Measurements from ENCODE around the gene INPP5D. TPM values are rescaled to one million over a fixed set of nuclear protein-coding genes. Genes with fewer than 3 reads are reported as not detected.

The INPP5D gene
- total RNA-seq, 1 experiment from 2014 or later, result 2.3 TPM

GRCh38 chr2:233020454-233020853, 39.7 kb upstream of the INPP5D start:
- Histone ChIP-seq H3K36me3 (ENCODE audit: insufficient read depth, low read length, poor library complexity, severe bottlenecking) (no peaks in the 10 kb centered on the region), H3K4me1 (ENCODE audit: insufficient read depth, low read length, poor library complexity, severe bottlenecking) (no peaks in the 10 kb centered on the region), H3K27ac (ENCODE audit: low read depth, low read length, poor library complexity, severe bottlenecking) (no peak overlapping the region), H3K4me3 (ENCODE audit: low read depth, low read length, poor library complexity, severe bottlenecking) (no peak overlapping the region), H3K27me3 (replicated peaks; ENCODE audit: insufficient read depth, low read depth, low read length, poor library complexity) (no peaks in the 10 kb centered on the region), H3K9me3 (ENCODE audit: low read depth, low read length, poor library complexity, severe bottlenecking) (no peaks in the 10 kb centered on the region)
- intact Hi-C loops (cut with micrococcal nuclease; ENCODE audit: unreplicated experiment), result loop anchor here (10.0 kb wide), 1 partner anchor 416 kb away; no protein-coding TSS in a partner anchor
- DNase-seq (ENCODE audit: low spot score), result no peak
- no peak for TF ChIP-seq EZH2 (IDR thresholded peaks at IDR 0.05; ENCODE audit: borderline replicate concordance, low read depth, low read length, poor library complexity, severe bottlenecking)
- TF ChIP-seq CTCF (conservative IDR thresholded peaks at IDR 0.05; ENCODE audit: low read depth, low read length), result no peak
- no TSS peak for BruUV-seq (replicated peaks)
- ChIA-PET CTCF (no interaction called here), POLR2A (ENCODE audit: low non-redundant PET) (no interaction called here)

GRCh38 chr2:233021771-233022170, 38.4 kb upstream of the INPP5D start:
- no TSS peak for BruUV-seq (replicated peaks)
- Histone ChIP-seq H3K36me3 (ENCODE audit: insufficient read depth, low read length, poor library complexity, severe bottlenecking) (no peaks in the 10 kb centered on the region), H3K4me1 (ENCODE audit: insufficient read depth, low read length, poor library complexity, severe bottlenecking) (no peaks in the 10 kb centered on the region), H3K9me3 (ENCODE audit: low read depth, low read length, poor library complexity, severe bottlenecking) (no peaks in the 10 kb centered on the region), H3K27me3 (replicated peaks; ENCODE audit: insufficient read depth, low read depth, low read length, poor library complexity) (no peaks in the 10 kb centered on the region), H3K4me3 (ENCODE audit: low read depth, low read length, poor library complexity, severe bottlenecking) (no peak overlapping the region), H3K27ac (ENCODE audit: low read depth, low read length, poor library complexity, severe bottlenecking) (no peak overlapping the region)
- CTCF ChIA-PET, result no interaction called here
- POLR2A ChIA-PET (ENCODE audit: low non-redundant PET), result no interaction called here
- no peak for TF ChIP-seq CTCF (conservative IDR thresholded peaks at IDR 0.05; ENCODE audit: low read depth, low read length)
- no peak for TF ChIP-seq EZH2 (IDR thresholded peaks at IDR 0.05; ENCODE audit: borderline replicate concordance, low read depth, low read length, poor library complexity, severe bottlenecking)
- intact Hi-C loops (cut with micrococcal nuclease; ENCODE audit: unreplicated experiment), result loop anchor here (10.0 kb wide), 1 partner anchor 417 kb away; no protein-coding TSS in a partner anchor
- no peak for DNase-seq (ENCODE audit: low spot score)

GRCh38 chr2:233022561-233022960, 37.6 kb upstream of the INPP5D start:
- no TSS peak for BruUV-seq (replicated peaks)
- no peaks in the 10 kb centered on the region for H3K36me3 ChIP-seq (ENCODE audit: insufficient read depth, low read length, poor library complexity, severe bottlenecking)
- TF ChIP-seq CTCF (conservative IDR thresholded peaks at IDR 0.05; ENCODE audit: low read depth, low read length) (no peak), EZH2 (IDR thresholded peaks at IDR 0.05; ENCODE audit: borderline replicate concordance, low read depth, low read length, poor library complexity, severe bottlenecking) (no peak)
- intact Hi-C loops (cut with micrococcal nuclease; ENCODE audit: unreplicated experiment), result loop anchor here (10.0 kb wide), 1 partner anchor 418 kb away; no protein-coding TSS in a partner anchor
- H3K4me1 ChIP-seq (ENCODE audit: insufficient read depth, low read length, poor library complexity, severe bottlenecking), result no peaks in the 10 kb centered on the region
- DNase-seq (ENCODE audit: low spot score), result no peak
- no peaks in the 10 kb centered on the region for H3K9me3 ChIP-seq (ENCODE audit: low read depth, low read length, poor library complexity, severe bottlenecking)
- POLR2A ChIA-PET (ENCODE audit: low non-redundant PET), result no interaction called here
- no peak overlapping the region for H3K4me3 ChIP-seq (ENCODE audit: low read depth, low read length, poor library complexity, severe bottlenecking)
- H3K27me3 ChIP-seq (replicated peaks; ENCODE audit: insufficient read depth, low read depth, low read length, poor library complexity), result no peaks in the 10 kb centered on the region
- CTCF ChIA-PET, result no interaction called here
- no peak overlapping the region for H3K27ac ChIP-seq (ENCODE audit: low read depth, low read length, poor library complexity, severe bottlenecking)

Data from A673 (cell line).